H9 (cell line): ENCODE results near the gene PPM1N. TPM values are rescaled to one million over a fixed set of nuclear protein-coding genes. Genes with fewer than 3 reads are reported as not detected.

Source experiments
- DNase-seq: peaks from one replicate; pipeline ENCODE4 v3.0.0-alpha.2; 2017
- H2AFZ ChIP-seq: one replicate; pipeline ENCODE4 v1.6.1; 2013; ENCODE audit warnings: mild to moderate bottlenecking, low read length, control low read depth, moderate library complexity
- H2AK5ac ChIP-seq: 2 replicates; pipeline ENCODE4 v1.6.1; 2013; ENCODE audit warnings: low read length, control low read depth, mixed read lengths; ENCODE audit not compliant: insufficient read length
- H2BK120ac ChIP-seq: one replicate; pipeline ENCODE4 v1.6.1; 2013; ENCODE audit warnings: low read depth, mild to moderate bottlenecking, low read length, control low read depth, inconsistent platforms; ENCODE audit not compliant: poor library complexity, severe bottlenecking
- H2BK12ac ChIP-seq: 2 replicates; pipeline ENCODE4 v1.6.1; 2013; ENCODE audit warnings: low read length, control low read depth, mixed read lengths, low read depth; ENCODE audit not compliant: insufficient read length
- H2BK15ac ChIP-seq: 2 replicates; pipeline ENCODE4 v1.6.1; 2013; ENCODE audit warnings: low read depth, low read length, control low read depth
- H2BK20ac ChIP-seq: one replicate; pipeline ENCODE4 v1.6.1; 2013; ENCODE audit warnings: low read depth, mild to moderate bottlenecking, low read length, control low read depth, inconsistent platforms; ENCODE audit not compliant: poor library complexity, severe bottlenecking
- H2BK5ac ChIP-seq: 2 replicates; pipeline ENCODE4 v1.6.1; 2013; ENCODE audit warnings: low read length, control low read depth, mixed read lengths; ENCODE audit not compliant: insufficient read length
- H3K14ac ChIP-seq: 2 replicates; pipeline ENCODE4 v1.6.1; 2013; ENCODE audit warnings: low read length, control low read depth; ENCODE audit not compliant: insufficient read depth
- H3K18ac ChIP-seq: 2 replicates; pipeline ENCODE4 v1.6.1; 2013; ENCODE audit warnings: low read depth, mild to moderate bottlenecking, mixed read lengths, low read length, control low read depth; ENCODE audit not compliant: insufficient read length
- H3K23ac ChIP-seq: 2 replicates; pipeline ENCODE4 v1.6.1; 2013; ENCODE audit warnings: low read length, control low read depth, mixed read lengths, low read depth; ENCODE audit not compliant: insufficient read length
- H3K23me2 ChIP-seq: 2 replicates; pipeline ENCODE4 v1.6.1; 2013; ENCODE audit warnings: low read depth, mild to moderate bottlenecking, mixed read lengths, low read length, control low read depth; ENCODE audit not compliant: insufficient read length, poor library complexity, severe bottlenecking
- H3K27ac ChIP-seq: 2 replicates; pipeline ENCODE4 v1.5.1; 2013; ENCODE audit warnings: low read length, control low read depth, mixed read lengths, low read depth; ENCODE audit not compliant: insufficient read length
- H3K27me3 ChIP-seq: 2 replicates; pipeline ENCODE4 v1.6.1; 2013; ENCODE audit warnings: low read length, control low read depth, inconsistent platforms; ENCODE audit not compliant: insufficient read depth
- H3K4ac ChIP-seq: 2 replicates; pipeline ENCODE4 v1.6.1; 2013; ENCODE audit warnings: low read depth, mild to moderate bottlenecking, control low read depth, inconsistent platforms, low read length, moderate library complexity
- H3K4me1 ChIP-seq: 2 replicates; pipeline ENCODE4 v1.6.1; 2013; ENCODE audit warnings: low read length, control low read depth, inconsistent platforms; ENCODE audit not compliant: insufficient read depth
- H3K4me2 ChIP-seq: 2 replicates; pipeline ENCODE4 v1.6.1; 2013; ENCODE audit warnings: low read length, control low read depth, mixed read lengths; ENCODE audit not compliant: insufficient read length, insufficient read depth
- H3K56ac ChIP-seq: 2 replicates; pipeline ENCODE4 v1.6.1; 2013; ENCODE audit warnings: low read depth, mild to moderate bottlenecking, mixed read lengths, low read length, control low read depth; ENCODE audit not compliant: insufficient read length
- H3K79me1 ChIP-seq: 2 replicates; pipeline ENCODE4 v1.6.1; 2013; ENCODE audit warnings: low read depth, mild to moderate bottlenecking, moderate library complexity, low read length, control low read depth, inconsistent platforms; ENCODE audit not compliant: insufficient read depth, poor library complexity, severe bottlenecking
- H3K79me2 ChIP-seq: 2 replicates; pipeline ENCODE4 v1.6.1; 2013; ENCODE audit warnings: low read length, control low read depth, inconsistent platforms; ENCODE audit not compliant: insufficient read depth
- H3K9ac ChIP-seq: 2 replicates; pipeline ENCODE4 v1.6.1; 2013; ENCODE audit warnings: low read length, control low read depth, mixed read lengths; ENCODE audit not compliant: insufficient read length; ENCODE audit errors: extremely low read depth
- H3K9me3 ChIP-seq: one replicate; pipeline ENCODE4 v1.6.1; 2013; ENCODE audit warnings: low read depth, low read length, inconsistent platforms; ENCODE audit not compliant: control insufficient read depth
- H3T11ph ChIP-seq: one replicate; pipeline ENCODE4 v1.6.1; 2013; ENCODE audit warnings: mild to moderate bottlenecking, low read length, control low read depth, inconsistent platforms
- H4K20me1 ChIP-seq: one replicate; pipeline ENCODE4 v1.6.1; 2013; ENCODE audit not compliant: control insufficient read depth, insufficient read length, insufficient read depth
- H4K5ac ChIP-seq: 2 replicates; pipeline ENCODE4 v1.6.1; 2013; ENCODE audit warnings: low read depth, mild to moderate bottlenecking, mixed read lengths, low read length, control low read depth; ENCODE audit not compliant: insufficient read length
- H4K8ac ChIP-seq: replicated peaks from 2 replicates; pipeline ENCODE4 v1.6.1; 2013; ENCODE audit warnings: low read length, control low read depth, mixed read lengths, low read depth; ENCODE audit not compliant: insufficient read length
- H4K91ac ChIP-seq: 2 replicates; pipeline ENCODE4 v1.6.1; 2013; ENCODE audit warnings: low read depth, mild to moderate bottlenecking, moderate library complexity, mixed read lengths, low read length, control low read depth; ENCODE audit not compliant: insufficient read length
- H3K27ac Mint-ChIP-seq, 3 experiments: 2 replicates in 2 of 3; 3 replicates in 1 of 3; pipeline ENCODE4 v1.8.0; 2020 to 2021; ENCODE audit warnings: mixed read lengths in 3 of 3, mild to moderate bottlenecking in 1 of 3, moderate library complexity in 1 of 3
- H3K27me3 Mint-ChIP-seq: 2 replicates; pipeline ENCODE4 v1.8.0; 2021; ENCODE audit warnings: low read depth, mild to moderate bottlenecking, moderate library complexity, mixed read lengths
- H3K36me3 Mint-ChIP-seq, 3 experiments: 2 replicates in 2 of 3; 3 replicates in 1 of 3; pipeline ENCODE4 v1.8.0; 2020 to 2021; ENCODE audit warnings: low read depth in 3 of 3, mixed read lengths in 3 of 3; ENCODE audit not compliant: insufficient read depth in 1 of 3
- H3K4me1 Mint-ChIP-seq, 2 experiments: 2 replicates each; pipeline ENCODE4 v1.8.0; 2020; ENCODE audit warnings: mixed read lengths in 2 of 2
- H3K4me3 Mint-ChIP-seq, 2 experiments: 2 replicates in 1 of 2; 3 replicates in 1 of 2; pipeline ENCODE4 v1.8.0; 2020 to 2021; ENCODE audit warnings: mild to moderate bottlenecking in 2 of 2, mixed read lengths in 2 of 2, moderate library complexity in 1 of 2
- H3K9me3 Mint-ChIP-seq, 2 experiments: 2 replicates in 1 of 2; 3 replicates in 1 of 2; pipeline ENCODE4 v1.8.0; 2020; ENCODE audit warnings: mild to moderate bottlenecking in 2 of 2, mixed read lengths in 2 of 2, moderate library complexity in 1 of 2
- CTCF ChIP-seq: fragments of 200-600 bp; sonication (generic); conservative IDR thresholded peaks from 3 replicates; pipeline ENCODE4 v1.8.0; 2021; ENCODE audit warnings: antibody characterized with exemption, mild to moderate bottlenecking
- WGBS: extraction: QIAGEN DNeasy Blood & Tissue Kit; methylation state at CpG from one replicate; pipeline ENCODE4 v1.1.7; 2013; ENCODE audit warnings: missing lambda C conversion rate, low lambda C conversion rate, mixed read lengths; ENCODE audit not compliant: insufficient read length; ENCODE audit errors: extremely low coverage; 5-methylcytosine and 5-hydroxymethylcytosine counted together
- total RNA-seq: library from RNA; stranded (reverse); gene quantifications from 2 replicates; pipeline ENCODE4 v1.2.1, GENCODE V29; 2021

PPM1N gene
- total RNA-seq, 1 experiment from 2014 or later = 7.7 TPM

- Mint-ChIP-seq H3K27me3 (peaks cover 33% of the 10 kb centered on the region), H3K36me3 (peaks cover 0 to 7% (median 6%) of the 10 kb centered on the region in 3 experiments; a peak in 6 of 7 replicates), H3K4me1 (peaks cover 37 to 56% of the 10 kb centered on the region in 2 experiments), H3K27ac (0 out of 7 replicates have a peak overlapping the region, but pooled peaks of 1 of the 3 experiments have one; percentile 16), H3K4me3 (peak overlapping the region; percentile 57 to 84), H3K9me3 (no peaks in the 10 kb centered on the region; a peak in 2 of 5 replicates)
- Histone ChIP-seq H3K4me2 (peak overlapping the region; percentile 82), H3K27me3 (no peaks in the 10 kb centered on the region; the same call in 1 of the 2 replicates), H2AK5ac (no peak overlapping the region), H3K9me3 (no peaks in the 10 kb centered on the region), H3K14ac (no peak overlapping the region), H3K18ac (no peak overlapping the region), H2BK120ac (no peak overlapping the region), H3K4me1 (peaks cover 4% of the 10 kb centered on the region; the same call in 1 of the 2 replicates), H4K8ac (no peak overlapping the region), H3K56ac (no peak overlapping the region), H3K23ac (no peak overlapping the region), H2BK12ac (no peak overlapping the region), H2BK15ac (no peak overlapping the region), H3K79me2 (no peaks in the 10 kb centered on the region), H2BK20ac (no peak overlapping the region), H4K91ac (no peak overlapping the region), H3T11ph (no peak overlapping the region), H3K23me2 (peaks cover 20% of the 10 kb centered on the region), H4K20me1 (no peaks in the 10 kb centered on the region), H3K9ac (no peak overlapping the region), H3K79me1 (no peaks in the 10 kb centered on the region), H2BK5ac (no peak overlapping the region), H3K4ac (no peak overlapping the region), H4K5ac (no peak overlapping the region), H3K27ac (no peak overlapping the region), H2AFZ (no peak overlapping the region)
- DNase-seq = peak; percentile 57
- TF ChIP-seq CTCF = no peak
- no CpG with 5 or more reads among the region's 16 CpGs for WGBS
Observed at GRCh38 chr19:45497791-45498190, 452 bp upstream of the PPM1N start.
